Neural progenitor cell (in vitro differentiated cells): ENCODE results near the gene ZAR1L.

ENCODE experiments used
- EZH2 ChIP-seq: fragments of 200-600 bp; sonication (generic); IDR thresholded peaks from 2 replicates; pipeline ENCODE4 v1.6.1; 2017; ENCODE audit warnings: antibody characterized with exemption, mild to moderate bottlenecking, moderate library complexity
- EZH2phosphoT487 ChIP-seq: fragments of 200-600 bp; sonication (generic); IDR thresholded peaks from 2 replicates; pipeline ENCODE4 v1.6.1; 2017; ENCODE audit warnings: antibody characterized with exemption
- TF ChIP-seq, protein P1 (sequence below): fragments of 200-600 bp; sonication (generic); IDR thresholded peaks from 2 replicates; pipeline ENCODE4 v1.5.1; 2017; ENCODE audit warnings: antibody characterized with exemption, mild to moderate bottlenecking

DNA sequence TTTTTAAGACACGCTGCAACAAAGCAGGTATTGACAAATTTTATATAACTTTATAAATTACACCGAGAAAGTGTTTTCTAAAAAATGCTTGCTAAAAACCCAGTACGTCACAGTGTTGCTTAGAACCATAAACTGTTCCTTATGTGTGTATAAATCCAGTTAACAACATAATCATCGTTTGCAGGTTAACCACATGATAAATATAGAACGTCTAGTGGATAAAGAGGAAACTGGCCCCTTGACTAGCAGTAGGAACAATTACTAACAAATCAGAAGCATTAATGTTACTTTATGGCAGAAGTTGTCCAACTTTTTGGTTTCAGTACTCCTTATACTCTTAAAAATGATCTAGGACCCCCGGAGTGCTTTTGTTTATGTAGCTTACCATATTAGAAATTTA is 1.3 kb upstream of the ZAR1L start:
- TF ChIP-seq, protein P1, sequence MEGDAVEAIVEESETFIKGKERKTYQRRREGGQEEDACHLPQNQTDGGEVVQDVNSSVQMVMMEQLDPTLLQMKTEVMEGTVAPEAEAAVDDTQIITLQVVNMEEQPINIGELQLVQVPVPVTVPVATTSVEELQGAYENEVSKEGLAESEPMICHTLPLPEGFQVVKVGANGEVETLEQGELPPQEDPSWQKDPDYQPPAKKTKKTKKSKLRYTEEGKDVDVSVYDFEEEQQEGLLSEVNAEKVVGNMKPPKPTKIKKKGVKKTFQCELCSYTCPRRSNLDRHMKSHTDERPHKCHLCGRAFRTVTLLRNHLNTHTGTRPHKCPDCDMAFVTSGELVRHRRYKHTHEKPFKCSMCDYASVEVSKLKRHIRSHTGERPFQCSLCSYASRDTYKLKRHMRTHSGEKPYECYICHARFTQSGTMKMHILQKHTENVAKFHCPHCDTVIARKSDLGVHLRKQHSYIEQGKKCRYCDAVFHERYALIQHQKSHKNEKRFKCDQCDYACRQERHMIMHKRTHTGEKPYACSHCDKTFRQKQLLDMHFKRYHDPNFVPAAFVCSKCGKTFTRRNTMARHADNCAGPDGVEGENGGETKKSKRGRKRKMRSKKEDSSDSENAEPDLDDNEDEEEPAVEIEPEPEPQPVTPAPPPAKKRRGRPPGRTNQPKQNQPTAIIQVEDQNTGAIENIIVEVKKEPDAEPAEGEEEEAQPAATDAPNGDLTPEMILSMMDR: no peak
- TF ChIP-seq EZH2 (no peak), EZH2phosphoT487 (no peak)
